Smooth muscle cell (in vitro differentiated cells): ENCODE data around the gene UBE4B. TPM values are rescaled to one million over a fixed set of nuclear protein-coding genes. Genes with fewer than 3 reads are reported as not detected.
A peak's percentile ranks its signal among the peaks of the same experiment; 100 is the strongest.

ENCODE experiments used
- DNase-seq: peaks from one replicate; lab custom pipeline; 2025; ENCODE audit not compliant: unreplicated experiment; lab: John Stamatoyannopoulos, UW
- H2AFZ ChIP-seq: fragments of 200-600 bp; sonication (generic); 2 replicates; pipeline ENCODE4 v1.6.0; 2016; ENCODE audit warnings: antibody characterized with exemption, low read depth, mild to moderate bottlenecking
- H3F3A ChIP-seq: fragments of 200-600 bp; sonication (generic); 2 replicates; pipeline ENCODE4 v1.6.0; 2017; ENCODE audit warnings: antibody characterized with exemption, low read depth
- H3K27ac ChIP-seq: fragments of 200-600 bp; sonication (generic); 2 replicates; pipeline ENCODE4 v1.5.1; 2016; ENCODE audit warnings: low read depth, mild to moderate bottlenecking
- H3K27me3 ChIP-seq: fragments of 200-600 bp; sonication (generic); 2 replicates; pipeline ENCODE4 v1.6.1; 2016; ENCODE audit warnings: low read depth, mild to moderate bottlenecking
- H3K36me3 ChIP-seq: fragments of 200-600 bp; sonication (generic); 2 replicates; pipeline ENCODE4 v1.5.1; 2016; ENCODE audit warnings: low read depth
- H3K4me1 ChIP-seq: fragments of 200-600 bp; sonication (generic); 2 replicates; pipeline ENCODE4 v1.5.1; 2016; ENCODE audit warnings: low read depth
- H3K4me2 ChIP-seq: fragments of 200-600 bp; sonication (generic); 2 replicates; pipeline ENCODE4 v1.6.0; 2016; ENCODE audit warnings: mild to moderate bottlenecking
- H3K4me3 ChIP-seq: fragments of 200-600 bp; sonication (generic); 2 replicates; pipeline ENCODE4 v1.5.1; 2016; ENCODE audit warnings: mild to moderate bottlenecking
- H3K79me2 ChIP-seq: fragments of 200-600 bp; sonication (generic); 2 replicates; pipeline ENCODE4 v1.6.0; 2016; ENCODE audit warnings: low read depth, mild to moderate bottlenecking
- H3K9ac ChIP-seq: fragments of 200-600 bp; sonication (generic); 2 replicates; pipeline ENCODE4 v1.6.0; 2016; ENCODE audit warnings: low read depth
- H3K9me3 ChIP-seq: fragments of 200-600 bp; sonication (generic); replicated peaks from 2 replicates; pipeline ENCODE4 v1.5.1; 2016; ENCODE audit warnings: low read depth
- H4K20me1 ChIP-seq: fragments of 200-600 bp; sonication (generic); 2 replicates; pipeline ENCODE4 v1.6.0; 2016; ENCODE audit warnings: low read depth
- CTCF ChIP-seq: fragments of 200-600 bp; sonication (generic); IDR thresholded peaks from 2 replicates; pipeline ENCODE4 v1.5.1; 2017; ENCODE audit warnings: borderline replicate concordance, mild to moderate bottlenecking, antibody characterized with exemption; ENCODE audit not compliant: insufficient read depth, poor library complexity, severe bottlenecking
- WGBS: methylation state at CpG from one replicate; pipeline ENCODE4 v1.1.7; 2016; ENCODE audit warnings: low lambda C conversion rate; 5-methylcytosine and 5-hydroxymethylcytosine counted together
- polyA plus RNA-seq: library from polyadenylated mRNA; unstranded; fragments of >200 nt; fragmentation: Nextera tagmentation; extraction: Ambion mirVana; gene quantifications from 2 replicates; pipeline ENCODE4 v1.2.1, GENCODE V29; 2016
- total RNA-seq: library from RNA; depleted of rRNA; stranded (reverse); fragments of >200 nt; gene quantifications from 2 replicates; pipeline ENCODE4 v1.2.3, GENCODE V29; 2014

Gene UBE4B
- total and polyA plus RNA-seq, 2 experiments from 2014 or later: 20.9 to 54.7 TPM

GRCh38 chr1:10046356-10047085 is 13.8 kb downstream of the UBE4B start:
- Histone ChIP-seq H3K27ac (peak overlapping the region; percentile 16), H3K36me3 (no peaks in the 10 kb centered on the region), H3K27me3 (no peaks in the 10 kb centered on the region), H3K9me3 (no peaks in the 10 kb centered on the region), H3K4me3 (no peak overlapping the region), H2AFZ (no peak overlapping the region), H3K4me2 (no peak overlapping the region), H4K20me1 (peaks cover 91% of the 10 kb centered on the region), H3F3A (no peaks in the 10 kb centered on the region), H3K9ac (no peak overlapping the region), H3K79me2 (peaks cover 87% of the 10 kb centered on the region), H3K4me1 (peaks cover 8% of the 10 kb centered on the region)
- DNase-seq: no peak
- 89% methylated on average over 8 of the region's 8 CpGs for WGBS
- no peak for TF ChIP-seq CTCF

DNA sequence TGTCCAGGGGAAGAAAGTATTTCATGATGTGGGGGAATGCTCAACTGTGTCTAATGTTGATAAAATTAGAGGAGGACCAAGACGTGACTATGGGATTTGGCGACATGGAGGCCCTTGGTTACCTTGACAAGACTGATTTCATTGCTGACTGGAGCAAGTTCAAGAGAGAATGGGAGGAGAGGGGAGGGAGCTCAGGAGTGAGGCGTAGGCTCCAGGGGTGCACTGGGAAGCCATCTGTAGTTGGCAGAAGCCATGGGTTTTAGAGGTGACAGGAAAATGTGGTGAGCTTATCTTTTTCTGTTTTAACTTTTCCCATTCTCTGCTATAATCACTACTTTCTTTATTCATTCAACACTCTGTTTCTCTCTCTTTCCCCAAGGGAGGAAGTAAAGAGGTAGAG is 15.8 kb downstream of the UBE4B start:
- Histone ChIP-seq H3K9me3 (no peaks in the 10 kb centered on the region), H2AFZ (no peak overlapping the region), H3K27ac (no peak overlapping the region), H3F3A (no peaks in the 10 kb centered on the region), H3K79me2 (peaks cover 80% of the 10 kb centered on the region), H3K9ac (no peak overlapping the region), H3K4me1 (peaks cover 8% of the 10 kb centered on the region), H3K27me3 (no peaks in the 10 kb centered on the region), H4K20me1 (peaks cover 78% of the 10 kb centered on the region), H3K4me3 (no peak overlapping the region), H3K36me3 (no peaks in the 10 kb centered on the region), H3K4me2 (no peak overlapping the region)
- 97% methylated on average over 3 of the region's 3 CpGs for WGBS
- no peak for DNase-seq
- TF ChIP-seq CTCF: no peak

DNA sequence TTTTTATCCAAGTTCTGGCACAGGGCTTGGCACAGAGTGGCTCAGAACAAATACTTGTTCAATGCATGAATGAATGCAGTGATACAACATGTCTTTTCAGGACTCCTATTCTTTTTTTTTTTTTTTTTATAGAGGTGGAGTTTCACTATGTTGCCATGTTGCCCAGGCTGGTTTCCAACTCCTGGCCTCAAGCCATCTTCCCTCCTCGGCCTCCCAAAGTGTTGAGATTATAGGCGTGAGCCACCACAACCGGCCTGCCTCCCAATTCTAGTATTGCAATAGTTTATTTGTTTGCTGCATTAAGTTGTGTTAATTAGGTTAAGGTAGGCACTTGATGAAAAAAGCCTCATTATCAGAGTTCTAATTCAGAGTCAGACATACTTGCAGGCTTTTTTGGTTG is 17.9 kb downstream of the UBE4B start:
- H3K79me2 ChIP-seq: peaks cover 80% of the 10 kb centered on the region
- DNase-seq: no peak
- H4K20me1 ChIP-seq: peaks cover 57% of the 10 kb centered on the region

More for the DNA sequence above, 17.9 kb downstream of the UBE4B start:
- no peak overlapping the region for H2AFZ ChIP-seq
- peaks cover 8% of the 10 kb centered on the region for H3F3A ChIP-seq
- H3K36me3 ChIP-seq: no peaks in the 10 kb centered on the region
- no peak overlapping the region for H3K27ac ChIP-seq
- WGBS: 89% methylated on average over 3 of the region's 3 CpGs
- no peak overlapping the region for H3K9ac ChIP-seq
- H3K27me3 ChIP-seq: no peaks in the 10 kb centered on the region
- H3K4me3 ChIP-seq: no peak overlapping the region
- TF ChIP-seq CTCF: no peak
- H3K4me2 ChIP-seq: no peak overlapping the region
- no peaks in the 10 kb centered on the region for H3K9me3 ChIP-seq
- peaks cover 8% of the 10 kb centered on the region for H3K4me1 ChIP-seq
